Measurements from ENCODE around the gene PLCG2. TPM values are rescaled to one million over a fixed set of nuclear protein-coding genes. Genes with fewer than 3 reads are reported as not detected.
A peak's percentile ranks its signal among the peaks of the same experiment; 100 is the strongest.

PLCG2 gene
- total and polyA plus RNA-seq, 2 of the 8 experiments (the other 6 are each of a cell fraction or from before 2014, with no cell fraction given), result 6.1 to 6.9 TPM

GRCh38 chr16:81731649-81732048, 47.4 kb upstream of the PLCG2 start:
- H3K4me1 ChIP-seq (replicated peaks in 1 of 4; ENCODE audit: control insufficient read depth in 3 of 4, insufficient read depth in 4 of 4, low read length in 3 of 4), result peaks cover 0 to 7% (median 4%) of the 10 kb centered on the region in 4 experiments; a peak in 5 of 7 replicates
- H3K9me3 ChIP-seq (ENCODE audit: insufficient read depth in 2 of 2, low read depth in 1 of 2, low read length in 1 of 2), result no peaks in the 10 kb centered on the region
- H4K20me1 ChIP-seq (replicated peaks in 1 of 2; ENCODE audit: control insufficient read depth in 1 of 2, insufficient read depth in 2 of 2, low read length in 2 of 2), result peaks cover 0 to 3% of the 10 kb centered on the region in 2 experiments
- no peak overlapping the region for H3K56ac ChIP-seq (replicated peaks; ENCODE audit: insufficient read length, low read depth, low read length)
- H4K91ac ChIP-seq (replicated peaks; ENCODE audit: insufficient read length, low read length), result peak overlapping the region; percentile 60
- H3K4ac ChIP-seq (replicated peaks; ENCODE audit: insufficient read length, low read depth, low read length), result no peak overlapping the region
- no peak overlapping the region for H3K18ac ChIP-seq (ENCODE audit: extremely low read depth, low read length)
- no peak overlapping the region for H3K23ac ChIP-seq (ENCODE audit: insufficient read length)
- no peak for DNase-seq (ENCODE audit: low read depth in 1 of 2, low spot score in 2 of 2)
- no peaks in the 10 kb centered on the region for H3K79me1 ChIP-seq (ENCODE audit: low read depth, low read length)
- H2BK120ac ChIP-seq (replicated peaks; ENCODE audit: low read depth, low read length), result no peak overlapping the region
- H4K8ac ChIP-seq (ENCODE audit: extremely low read depth, insufficient read depth, low read length), result no peak overlapping the region
- no peak overlapping the region for H3K9ac ChIP-seq (replicated peaks in 1 of 4; ENCODE audit: extremely low read depth in 1 of 4, low read depth in 3 of 4, low read length in 3 of 4)
- WGBS, 2 experiments (ENCODE audit: extremely low coverage in 1 of 2, insufficient coverage in 1 of 2, insufficient read length in 1 of 2, insufficient replicate concordance in 2 of 2, low coverage in 1 of 2, low lambda C conversion rate in 2 of 2, missing lambda C conversion rate in 1 of 2), result 79% methylated on average over 8 of the region's 8 CpGs; no CpG with 5 or more reads in 1 of the 2 experiments
- no peak for FAIRE-seq
- 0 out of 2 replicates have a peak overlapping the region, but pooled peaks have one; percentile 61 for H2BK15ac ChIP-seq (ENCODE audit: low read length)
- no peak overlapping the region for H4K5ac ChIP-seq (ENCODE audit: insufficient read length, low read depth, low read length)
- H2BK12ac ChIP-seq (ENCODE audit: low read depth, low read length), result 0 out of 2 replicates have a peak overlapping the region, but pooled peaks have one; percentile 17
- peaks cover 5% of the 10 kb centered on the region; the same call in 1 of the 2 replicates for H3K23me2 ChIP-seq (ENCODE audit: low read depth, low read length)
- no peak overlapping the region for H2BK5ac ChIP-seq (ENCODE audit: low read depth, low read length)
- no peak overlapping the region for H3K27ac ChIP-seq (ENCODE audit: low read depth, low read length)
- H3K4me3 ChIP-seq (ENCODE audit: extremely low read depth in 1 of 4, insufficient read depth in 2 of 4, low read depth in 3 of 4, low read length in 4 of 4), result no peak overlapping the region
- H2BK20ac ChIP-seq (ENCODE audit: low read length), result 0 out of 2 replicates have a peak overlapping the region, but pooled peaks have one; percentile 32
- no peaks in the 10 kb centered on the region for H3K36me3 ChIP-seq (ENCODE audit: control insufficient read depth in 2 of 4, insufficient read depth in 4 of 4, low read length in 3 of 4)
- no peak overlapping the region for H2AK5ac ChIP-seq (ENCODE audit: low read depth, low read length)
- no peak for TF ChIP-seq CBX5 (IDR thresholded peaks at IDR 0.05; ENCODE audit: low read depth, low read length)
- no peak for TF ChIP-seq NRF1 (IDR thresholded peaks at IDR 0.05; ENCODE audit: low read depth, low read length)
- no peak for TF ChIP-seq EP300 (IDR thresholded peaks at IDR 0.05; ENCODE audit: borderline replicate concordance in 1 of 2, low read depth in 2 of 2, low read length in 2 of 2)
- TF ChIP-seq MAFK (IDR thresholded peaks at IDR 0.05; ENCODE audit: low read depth, low read length), result no peak
- TF ChIP-seq GABPA (IDR thresholded peaks at IDR 0.05; ENCODE audit: borderline replicate concordance, insufficient read depth, low read length), result no peak
- TF ChIP-seq ATF3 (IDR thresholded peaks at IDR 0.05; ENCODE audit: insufficient read depth, low read depth, low read length), result no peak
- TF ChIP-seq JUND (IDR thresholded peaks at IDR 0.05; ENCODE audit: low read length), result no peak
- TF ChIP-seq CTBP2 (IDR thresholded peaks at IDR 0.05; ENCODE audit: borderline replicate concordance, insufficient read depth, insufficient read length, low read length), result no peak
- H2AFZ ChIP-seq (ENCODE audit: low read length), result no peak overlapping the region
- ChIA-PET CTCF (ENCODE audit: partially characterized antibody) (interaction anchor here (0.9 to 3.6 kb wide), 3 partner anchors 12 to 49 kb away, joined by 3 to 24 read pairs (median 22); no protein-coding TSS in a partner anchor), POLR2A (ENCODE audit: partially characterized antibody) (interaction anchor here (0.6 to 0.7 kb wide), 2 partner anchors 54 to 81 kb away, joined by 3 read pairs; no protein-coding TSS in a partner anchor)
- H3K79me2 ChIP-seq (ENCODE audit: control insufficient read depth in 1 of 2, insufficient read depth in 2 of 2, low read length in 2 of 2), result no peaks in the 10 kb centered on the region
- H3K27me3 ChIP-seq (replicated peaks in 1 of 4; ENCODE audit: control insufficient read depth in 3 of 4, extremely low read depth in 1 of 4, insufficient read depth in 3 of 4, low read length in 3 of 4), result no peaks in the 10 kb centered on the region
- H3K4me2 ChIP-seq (ENCODE audit: insufficient read depth in 1 of 2, low read depth in 2 of 2, low read length in 2 of 2), result no peak overlapping the region
- H3K14ac ChIP-seq (ENCODE audit: insufficient read length), result no peak overlapping the region
